GM18519 (cell line): Measurements from ENCODE around the gene NEDD4L.

ENCODE experiments used
- ATAC-seq: cut with Tn5 transposase; IDR thresholded peaks from one replicate; pipeline ENCODE4 v1.9.1; 2021; ENCODE audit warnings: mild to moderate bottlenecking, moderate library complexity; ENCODE audit not compliant: unreplicated experiment, low FRiP score

Gene NEDD4L

DNA sequence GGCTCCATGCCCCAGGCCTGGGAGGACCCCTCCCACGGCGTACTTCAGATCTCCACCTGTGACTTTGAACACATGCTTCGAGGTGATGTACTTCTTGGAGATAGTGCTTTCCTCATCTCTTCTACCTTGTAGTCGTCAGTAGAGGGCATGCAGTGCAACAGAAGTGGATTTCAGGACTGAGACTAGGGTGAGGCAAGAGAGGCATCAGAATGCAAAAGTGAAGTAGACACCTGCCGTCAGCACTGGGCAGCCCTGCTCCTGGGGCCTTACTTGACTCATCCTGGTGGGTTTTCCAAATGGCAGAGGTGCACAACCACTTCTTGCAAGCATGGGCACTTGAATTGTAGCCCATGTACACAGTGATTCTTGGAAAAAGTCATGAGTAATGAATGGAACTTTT is 258.8 kb downstream of the NEDD4L start:
- no peak for ATAC-seq

DNA sequence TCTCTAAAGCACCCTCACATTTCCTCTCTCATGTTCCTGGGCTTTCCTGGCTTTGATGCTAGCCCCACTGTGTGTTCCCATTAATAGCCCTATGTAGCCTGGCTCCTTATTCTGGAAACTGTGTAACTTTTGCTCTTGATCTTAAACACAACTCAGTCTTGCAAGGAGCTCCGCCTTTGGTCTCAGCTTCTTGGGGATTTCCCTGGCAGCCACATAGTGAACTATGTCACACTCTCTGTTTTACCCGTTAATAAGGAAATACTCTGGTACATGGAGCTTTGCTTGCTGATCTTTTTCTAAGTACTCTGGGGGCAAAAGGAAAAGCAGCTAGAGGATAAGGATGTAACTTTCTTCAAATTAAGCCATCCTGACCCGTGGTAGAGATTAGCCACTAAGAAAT is 259.3 kb downstream of the NEDD4L start:
- no peak for ATAC-seq

DNA sequence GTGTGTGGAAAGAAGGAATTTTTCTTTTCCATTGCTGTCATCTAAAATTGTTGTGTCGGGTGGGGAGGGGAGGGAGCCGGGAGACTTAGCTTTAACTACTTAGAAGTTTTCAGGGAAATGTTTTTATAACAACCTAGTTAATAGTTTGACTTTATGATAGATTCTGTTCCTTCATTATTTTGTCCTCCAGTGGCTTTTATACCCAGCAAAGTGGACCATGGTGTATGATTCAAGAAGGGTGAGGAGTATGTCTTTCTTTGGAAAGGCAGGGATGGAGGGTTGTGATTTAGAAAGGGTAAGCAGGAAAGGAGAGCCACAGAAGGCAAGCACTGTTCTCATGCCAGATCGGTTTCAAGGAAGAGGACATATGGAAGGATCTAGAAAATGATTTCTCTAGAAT is 261.8 kb downstream of the NEDD4L start:
- no peak for ATAC-seq

DNA sequence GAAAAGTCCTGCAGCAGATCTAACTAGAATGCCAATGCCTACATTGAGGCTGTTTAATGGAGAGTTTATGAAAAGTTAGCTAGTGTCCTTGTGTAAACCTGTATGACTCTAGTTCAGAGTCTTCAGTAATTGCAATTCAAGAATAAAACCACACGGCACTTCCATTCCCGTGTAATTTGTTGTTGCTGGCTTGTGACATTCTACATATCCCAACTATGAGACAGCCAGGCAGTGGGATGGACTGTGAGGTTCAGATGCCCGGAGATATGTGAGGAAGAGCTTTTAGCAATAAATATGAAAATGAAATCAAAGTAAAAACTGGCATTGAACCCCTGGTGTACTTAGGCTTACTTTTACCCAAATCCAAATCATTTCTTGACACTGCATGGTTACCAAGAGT is 263.4 kb downstream of the NEDD4L start:
- ATAC-seq: no peak

DNA sequence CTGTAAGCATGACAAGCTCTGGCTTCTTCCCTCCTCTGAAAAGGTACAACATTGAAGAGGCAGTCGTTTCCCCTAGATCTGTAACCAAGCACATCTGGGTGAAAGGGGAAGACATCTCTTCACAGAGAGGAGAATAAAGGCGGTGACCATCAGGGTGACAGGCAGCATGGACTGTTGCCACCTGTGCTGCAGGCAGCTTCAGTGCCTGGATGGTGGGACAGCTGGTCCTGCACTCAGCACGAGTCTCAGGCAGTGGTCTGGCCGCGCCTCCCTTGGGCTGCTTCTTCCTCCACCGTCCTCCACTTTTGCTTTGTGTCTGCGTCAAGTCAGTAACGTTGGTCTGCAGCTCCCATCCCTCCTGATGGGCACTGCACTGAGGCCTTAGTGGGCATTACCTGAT is 264.4 kb downstream of the NEDD4L start:
- ATAC-seq: no peak

DNA sequence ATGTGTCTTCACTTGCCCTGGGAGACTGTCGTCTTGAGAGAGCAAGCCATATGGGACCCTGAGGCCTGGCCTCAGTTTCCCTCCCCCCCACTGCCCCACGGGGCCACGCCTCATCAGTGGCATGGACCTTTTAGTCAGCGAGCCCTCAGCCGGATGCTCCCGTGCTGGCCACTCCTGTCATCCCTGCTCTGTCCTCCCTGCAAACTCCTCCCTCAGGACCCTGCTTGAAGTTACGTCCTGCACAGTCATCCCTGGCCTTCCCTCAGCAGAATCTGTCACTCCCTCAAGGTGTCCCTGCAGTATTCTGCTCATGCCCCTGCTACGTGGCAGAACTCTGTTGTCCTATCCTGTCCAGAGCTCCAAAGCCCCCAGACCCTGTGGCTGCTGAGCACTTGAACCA is 265.1 kb downstream of the NEDD4L start:
- no peak for ATAC-seq

DNA sequence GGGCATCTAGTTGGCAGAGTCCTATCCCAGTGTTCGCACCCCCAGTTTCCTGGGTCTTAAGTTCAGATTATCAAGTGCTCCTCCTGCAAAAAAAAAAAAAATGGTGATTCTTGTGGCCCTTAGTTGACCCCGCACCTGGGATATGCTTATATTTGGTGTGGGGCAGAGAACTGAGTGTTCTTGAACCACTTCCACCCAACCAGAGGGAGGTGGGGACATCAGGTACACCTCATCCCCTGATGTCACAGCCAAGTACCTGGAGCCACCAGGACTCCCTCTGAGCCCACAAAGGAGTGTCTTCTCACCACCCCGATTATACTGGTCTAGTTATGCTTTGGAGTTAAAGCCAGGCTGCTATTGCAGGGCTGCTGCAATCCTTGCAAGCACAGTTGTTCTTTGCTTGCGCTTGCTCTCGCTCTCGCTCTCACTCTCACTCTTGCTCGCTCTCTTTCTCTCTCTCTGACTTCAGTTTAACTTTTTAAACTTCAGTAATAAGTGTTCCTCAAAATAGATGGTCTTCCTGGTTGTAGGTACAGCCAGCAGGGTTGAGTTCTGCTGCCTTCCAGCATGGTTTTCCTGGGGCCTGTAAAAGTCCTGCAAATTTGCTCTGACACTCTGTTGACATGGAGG is 265.7 kb downstream of the NEDD4L start:
- no peak for ATAC-seq

DNA sequence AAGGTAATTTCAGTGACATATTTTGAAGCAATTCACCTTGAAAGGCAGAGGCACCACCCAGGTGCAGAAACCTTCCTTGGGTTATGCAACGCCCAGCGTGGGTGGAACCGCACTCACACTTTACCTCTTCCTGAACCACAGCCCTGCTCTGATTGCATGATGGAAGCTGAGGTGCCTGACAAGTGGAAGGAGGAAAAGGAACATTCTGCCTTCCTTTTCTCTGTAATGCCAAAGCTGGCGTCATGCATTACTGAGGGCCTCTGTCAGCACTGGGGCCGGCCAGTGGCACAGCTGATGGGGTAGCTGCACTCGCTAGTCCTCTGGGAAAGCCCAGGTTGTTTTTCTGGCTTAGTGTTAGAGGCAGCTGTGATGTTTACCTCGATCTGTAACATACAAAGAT is 266.5 kb downstream of the NEDD4L start:
- ATAC-seq: no peak

DNA sequence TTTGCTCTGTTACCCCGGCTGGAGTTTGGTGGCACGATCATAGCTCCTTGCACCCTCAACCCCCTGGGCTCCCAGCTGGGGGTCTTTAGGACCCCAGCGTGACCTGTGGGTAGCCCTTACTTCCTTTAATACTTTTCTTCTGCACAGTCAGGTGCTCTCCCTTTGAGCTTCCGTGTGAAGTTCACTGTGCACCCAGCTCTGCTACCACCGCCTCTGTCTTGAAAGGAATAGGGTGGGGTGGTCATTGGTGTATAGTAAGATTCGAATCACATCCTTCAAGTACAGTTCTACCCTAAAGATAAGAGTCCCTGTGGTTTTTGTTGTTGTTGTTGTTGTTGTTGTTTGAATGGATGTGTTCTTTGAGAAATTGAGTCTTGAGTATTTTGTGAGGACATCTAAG is 267.4 kb downstream of the NEDD4L start:
- no peak for ATAC-seq

DNA sequence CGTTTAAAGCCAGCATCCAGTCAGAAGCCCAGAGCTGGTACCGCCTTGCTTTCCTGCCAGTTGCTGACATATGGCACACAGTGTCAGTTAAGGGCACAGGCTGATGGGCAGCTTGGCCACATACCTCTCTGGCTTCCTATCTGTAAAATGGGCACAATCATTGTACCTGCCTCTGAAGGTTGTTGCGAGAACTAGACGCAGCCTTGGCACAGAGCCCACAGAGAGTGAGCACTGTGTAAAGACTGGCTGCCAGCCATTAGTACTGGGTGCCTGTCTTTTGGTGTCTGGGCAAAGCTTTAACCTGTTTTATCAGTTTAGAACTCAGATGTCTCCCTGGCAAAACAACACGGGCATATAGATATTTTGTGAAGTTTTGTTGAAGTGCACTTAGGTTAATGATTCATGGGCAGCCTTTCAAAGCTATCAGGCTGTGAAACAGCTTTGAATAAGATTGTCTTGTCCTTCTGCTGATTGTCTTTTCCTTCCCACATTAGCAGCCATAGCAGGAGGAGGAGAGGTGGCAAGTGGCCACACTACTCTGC is 269.5 kb downstream of the NEDD4L start:
- ATAC-seq: no peak

DNA sequence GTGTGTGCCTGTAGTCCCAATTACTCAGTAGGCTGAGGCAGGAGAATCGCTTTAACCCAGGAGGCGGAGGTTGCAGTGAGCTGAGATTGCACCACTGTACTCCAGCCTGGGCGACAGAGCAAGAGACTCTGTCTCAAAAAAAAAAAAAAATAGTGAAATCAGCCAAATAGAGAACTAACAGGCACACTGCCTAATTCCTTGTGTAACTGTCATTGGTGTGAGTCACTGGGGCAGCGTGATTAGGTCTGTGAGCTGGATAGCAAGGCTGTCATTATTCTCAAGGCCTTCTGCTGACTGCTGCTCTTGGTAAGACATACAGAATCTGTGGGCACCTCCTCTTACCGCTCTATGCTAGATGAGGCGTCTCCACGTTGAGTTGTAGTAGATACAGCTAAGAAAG is 270.3 kb downstream of the NEDD4L start:
- no peak for ATAC-seq

DNA sequence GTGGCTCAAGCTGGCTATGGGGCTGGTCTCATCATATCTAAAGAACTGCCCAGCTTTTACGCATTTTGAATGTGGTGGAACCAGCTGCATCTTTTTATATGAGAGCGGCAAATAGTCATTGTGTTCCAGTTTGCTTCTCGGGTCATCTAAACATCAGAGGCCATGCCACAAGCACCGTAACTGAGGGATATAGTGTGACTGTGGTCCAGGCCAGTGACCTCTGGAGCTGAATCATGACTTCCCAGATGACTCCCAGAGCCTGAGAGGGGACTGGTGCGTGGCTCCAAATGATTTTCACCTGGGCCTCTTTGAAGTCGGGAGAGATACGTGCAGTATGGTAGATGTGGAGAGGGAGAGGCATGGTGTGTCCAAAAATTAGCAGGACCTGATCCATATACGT is 271.0 kb downstream of the NEDD4L start:
- ATAC-seq: no peak

DNA sequence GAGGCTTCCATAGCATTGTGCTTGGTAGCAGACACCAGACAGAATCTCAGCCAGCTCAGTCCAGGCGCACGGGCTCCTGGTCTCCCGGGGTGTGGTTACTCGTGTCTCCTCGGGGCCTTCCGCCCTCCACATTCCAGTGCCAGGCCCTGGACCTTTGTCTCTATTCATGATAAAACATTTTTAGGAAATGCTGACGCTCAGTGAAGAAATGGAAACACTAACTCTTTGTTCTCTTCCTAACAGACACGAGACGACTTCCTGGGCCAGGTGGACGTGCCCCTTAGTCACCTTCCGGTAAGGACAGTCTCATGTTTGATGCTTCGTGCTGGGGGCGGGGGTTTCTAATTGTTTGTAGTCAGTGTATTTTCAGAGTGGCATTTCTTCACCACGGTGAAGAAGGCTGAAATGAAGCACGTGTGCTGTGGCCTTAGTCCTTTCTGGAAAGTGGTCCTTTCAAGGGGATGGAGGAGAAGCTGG is 271.8 kb downstream of the NEDD4L start:
- no peak for ATAC-seq

DNA sequence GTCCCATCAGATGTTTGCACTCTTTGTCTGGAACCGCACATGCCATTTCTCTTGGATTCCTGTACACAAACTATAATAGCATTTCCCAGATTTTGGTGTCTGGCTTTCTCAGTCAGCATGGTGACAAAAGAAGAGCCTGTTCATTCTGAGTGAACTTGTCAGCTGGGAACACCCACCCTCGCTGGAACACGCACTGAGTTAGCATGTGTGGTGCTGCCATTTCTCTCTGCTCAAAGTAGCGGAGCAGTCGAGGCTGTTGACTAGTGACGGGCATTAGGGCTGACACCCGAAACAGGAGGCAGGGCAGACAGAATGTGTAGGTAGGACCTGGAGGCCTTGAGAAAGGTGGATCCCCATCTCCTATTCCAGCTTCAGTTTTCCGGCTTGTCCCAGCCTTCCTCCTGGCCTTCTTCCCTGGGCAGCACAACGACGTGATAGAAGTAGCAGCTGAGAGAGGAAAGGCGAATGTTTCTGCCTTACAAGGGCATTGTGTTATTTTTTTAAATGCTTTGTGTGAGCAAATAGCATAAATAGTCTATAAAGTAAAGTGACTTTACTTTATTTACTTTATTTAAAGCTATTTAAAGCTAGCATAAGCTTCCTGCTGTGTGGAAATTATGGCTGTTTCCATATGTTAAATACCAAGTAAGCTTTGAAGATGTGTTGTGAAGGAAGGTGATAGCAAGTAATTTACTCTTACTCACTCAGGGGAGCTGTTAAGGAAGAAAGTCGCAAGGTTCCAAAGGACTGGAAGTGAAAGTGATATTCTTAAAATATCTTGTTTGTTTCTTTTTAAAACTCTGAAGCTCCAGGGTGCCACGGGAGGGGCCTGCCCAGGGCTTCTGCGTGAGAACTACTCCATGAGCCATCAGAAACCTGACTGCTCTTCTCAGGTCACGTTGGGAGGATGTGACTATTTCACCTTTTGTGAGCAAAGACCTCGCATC is 272.6 kb downstream of the NEDD4L start:
- peak; percentile 60 for ATAC-seq

DNA sequence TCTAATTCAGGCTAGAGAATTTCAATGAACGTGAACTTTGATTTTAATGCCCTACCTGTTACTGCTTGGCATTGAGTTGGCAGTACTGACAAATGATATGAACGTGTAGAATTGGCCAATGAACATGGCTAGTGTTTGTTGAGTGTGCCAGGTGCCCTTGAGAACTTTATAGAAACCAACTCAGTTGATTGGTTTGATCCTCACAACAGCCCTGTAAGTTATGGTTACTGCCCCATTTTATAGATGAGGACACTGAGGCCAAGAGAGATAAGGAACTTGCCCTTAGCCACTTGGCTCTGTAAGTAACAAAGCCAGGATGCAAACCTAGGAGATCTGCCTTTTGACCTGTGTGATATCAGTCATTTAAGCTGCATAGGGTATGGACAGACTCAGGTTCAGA is 275.7 kb downstream of the NEDD4L start:
- ATAC-seq: no peak

DNA sequence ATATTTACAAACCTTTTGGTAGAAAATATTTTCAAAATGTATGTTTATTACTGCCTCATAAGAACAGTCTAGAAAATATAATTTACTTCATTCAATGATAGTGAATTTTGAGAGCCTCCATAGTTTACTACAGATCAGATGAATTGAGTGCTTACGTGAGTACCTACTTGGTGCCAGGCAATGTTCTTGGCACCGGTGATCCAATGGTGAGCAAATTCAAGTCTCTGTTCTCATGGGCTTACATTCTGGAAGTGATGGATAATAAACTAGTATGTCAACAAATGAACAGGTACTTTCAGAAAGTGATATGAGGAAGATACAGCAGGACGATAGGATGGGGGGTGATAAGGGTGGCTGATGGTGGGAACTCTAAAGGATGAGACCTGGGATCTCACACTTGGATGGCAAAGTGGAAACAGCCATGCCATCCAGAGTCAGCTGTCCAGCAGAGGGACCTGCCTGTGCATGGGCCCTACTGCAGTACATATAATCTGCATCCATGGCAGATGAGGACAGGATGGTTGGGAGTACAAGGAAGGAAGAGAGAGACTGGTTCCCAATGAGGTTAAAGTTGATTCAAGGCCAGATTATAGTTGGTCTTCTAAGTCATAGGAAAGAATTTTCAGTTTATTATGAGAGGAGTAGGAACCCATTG is 277.0 kb downstream of the NEDD4L start:
- no peak for ATAC-seq

DNA sequence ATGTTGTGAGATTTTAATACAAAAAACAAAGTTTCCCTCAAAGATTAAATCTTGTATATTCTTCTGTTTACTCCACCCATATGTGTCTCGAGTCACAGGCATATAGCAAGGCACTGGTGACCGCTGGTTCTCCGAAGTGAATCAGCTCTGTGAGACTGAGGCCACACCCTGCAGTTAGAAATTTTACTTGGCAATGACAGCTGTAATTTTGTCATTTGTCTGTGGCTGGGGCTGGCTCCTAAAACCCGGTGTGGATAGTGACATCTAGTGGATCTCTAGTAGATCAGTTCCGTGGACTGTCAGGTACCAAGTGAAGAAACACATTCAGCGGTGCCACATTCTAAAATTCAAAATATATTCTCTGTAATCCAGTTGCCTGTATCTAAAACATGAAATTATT is 278.0 kb downstream of the NEDD4L start:
- peak; percentile 77 for ATAC-seq

DNA sequence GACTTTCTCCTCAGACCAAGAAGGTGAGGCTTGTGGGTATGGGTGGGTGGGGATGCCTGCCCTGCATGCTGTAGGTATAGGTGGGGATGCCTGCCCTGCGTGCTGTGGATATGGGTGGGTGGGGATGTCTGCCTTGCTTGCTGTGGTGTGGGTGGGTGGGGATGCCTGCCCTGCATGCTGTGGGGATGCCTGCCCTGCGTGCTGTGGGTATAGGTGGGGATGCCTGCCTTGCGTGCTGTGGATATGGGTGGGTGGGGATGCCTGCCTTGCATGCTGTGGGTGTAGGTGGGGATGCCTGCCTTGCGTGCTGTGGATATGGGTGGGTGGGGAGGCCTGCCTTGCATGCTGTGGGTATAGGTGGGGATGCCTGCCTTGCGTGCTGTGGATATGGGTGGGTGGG is 278.4 kb downstream of the NEDD4L start:
- ATAC-seq: no peak

DNA sequence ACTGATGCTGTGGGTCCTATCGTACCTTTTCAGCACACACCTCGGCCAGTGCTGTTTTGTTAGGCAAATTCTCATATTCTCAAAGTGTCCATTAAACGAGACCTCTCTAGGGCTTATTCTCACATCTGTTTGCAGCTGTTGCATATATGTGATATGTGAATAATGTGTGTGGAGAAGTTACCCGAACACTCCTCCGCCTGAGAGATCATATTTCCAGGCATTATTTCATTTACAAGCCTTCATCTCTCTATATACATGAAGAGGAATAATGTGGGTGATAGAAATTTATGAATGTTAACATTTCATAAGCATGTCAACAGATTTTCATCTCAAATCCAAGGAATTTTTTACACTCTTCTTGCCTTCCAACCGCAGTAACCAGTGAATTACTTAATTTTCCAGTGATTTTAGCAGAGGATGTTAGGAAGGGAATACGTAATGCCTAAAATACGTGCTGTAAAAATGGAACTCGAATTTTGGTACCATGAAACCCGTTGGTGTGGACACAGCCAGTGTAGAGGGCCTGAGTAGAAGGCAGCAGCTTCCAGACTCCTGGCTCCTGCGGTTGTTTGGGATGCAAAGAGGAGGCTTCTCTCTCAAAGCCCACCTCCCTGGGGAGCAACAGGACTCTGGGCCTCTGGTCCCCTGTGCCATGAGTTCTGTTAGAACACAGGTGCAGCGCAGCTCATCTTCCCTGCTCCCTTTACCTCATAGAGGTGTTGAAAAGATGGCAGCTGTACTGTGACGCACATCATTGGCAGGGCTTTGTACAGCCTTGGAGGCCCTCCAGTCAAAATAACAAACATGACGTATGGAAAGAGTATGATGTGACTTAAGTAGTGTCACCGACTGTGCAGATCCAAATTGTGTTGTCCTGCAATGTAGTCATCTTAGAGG is 280.1 kb downstream of the NEDD4L start:
- no peak for ATAC-seq

DNA sequence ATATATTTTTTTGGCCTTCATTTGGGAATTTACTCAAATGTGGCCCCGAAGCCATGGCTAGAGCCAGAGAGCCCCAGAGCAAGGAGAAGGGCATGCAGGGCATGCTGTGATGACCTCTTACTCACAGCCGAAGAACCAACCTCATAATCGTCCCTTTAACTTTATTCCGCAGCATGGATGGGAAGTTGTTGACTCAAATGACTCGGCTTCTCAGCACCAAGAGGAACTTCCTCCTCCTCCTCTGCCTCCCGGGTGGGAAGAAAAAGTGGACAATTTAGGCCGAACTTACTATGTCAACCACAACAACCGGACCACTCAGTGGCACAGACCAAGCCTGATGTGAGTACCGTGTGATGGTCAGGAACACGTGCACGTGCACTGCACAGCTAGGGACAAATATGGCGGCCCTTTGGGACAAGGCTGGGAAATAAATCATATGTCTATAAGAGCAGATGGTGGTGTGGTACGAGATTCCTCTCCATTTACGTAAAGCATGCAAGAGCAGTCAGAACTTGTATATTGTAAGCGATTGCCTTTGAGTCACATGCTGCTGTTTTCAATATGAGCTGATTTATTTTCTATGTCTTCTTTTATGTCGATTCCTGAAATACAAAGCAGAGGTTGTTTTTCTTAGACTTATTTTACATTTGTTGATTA is 280.9 kb downstream of the NEDD4L start:
- ATAC-seq: no peak
